Neural cell (in vitro differentiated cells): Measurements from ENCODE around the gene SNX14. TPM values are rescaled to one million over a fixed set of nuclear protein-coding genes. Genes with fewer than 3 reads are reported as not detected.

Experiments
- H2AFZ ChIP-seq: fragments of 200-600, 300-800 bp; sonication (generic), shearing (Covaris generic); 2 replicates; pipeline ENCODE4 v1.6.0; 2014; ENCODE audit warnings: low read depth, mild to moderate bottlenecking, antibody characterized with exemption, low read length, moderate library complexity
- H3F3A ChIP-seq: fragments of 200-600 bp; shearing (Covaris generic); 2 replicates; pipeline ENCODE4 v1.6.1; 2016; ENCODE audit warnings: mild to moderate bottlenecking, moderate library complexity, mixed read lengths, antibody characterized with exemption, low read length; ENCODE audit not compliant: insufficient read depth, poor library complexity, severe bottlenecking
- H3K27ac ChIP-seq: fragments of 200-600, 300-800 bp; sonication (generic), shearing (Covaris generic); 2 replicates; pipeline ENCODE4 v1.5.1; 2014; ENCODE audit warnings: mild to moderate bottlenecking, low read length, moderate library complexity
- H3K27me3 ChIP-seq: fragments of 300-800, 200-600 bp; sonication (generic), shearing (Covaris generic); 2 replicates; pipeline ENCODE4 v1.6.0; 2014; ENCODE audit warnings: mild to moderate bottlenecking, low read depth, low read length, moderate library complexity; ENCODE audit not compliant: insufficient read depth
- H3K36me3 ChIP-seq: fragments of 300-800, 200-600 bp; sonication (generic), shearing (Covaris generic); 2 replicates; pipeline ENCODE4 v1.5.1; 2014; ENCODE audit warnings: mild to moderate bottlenecking, antibody characterized with exemption, low read length, moderate library complexity; ENCODE audit not compliant: insufficient read depth
- H3K4me2 ChIP-seq: fragments of 300-800, 200-600 bp; sonication (generic), shearing (Covaris generic); 2 replicates; pipeline ENCODE4 v1.6.0; 2014; ENCODE audit warnings: mild to moderate bottlenecking, low read length
- H3K4me3 ChIP-seq: fragments of 300-800, 200-600 bp; sonication (generic), shearing (Covaris generic); 2 replicates; pipeline ENCODE4 v1.5.1; 2014; ENCODE audit warnings: mild to moderate bottlenecking, low read length, moderate library complexity
- H3K79me2 ChIP-seq: fragments of 200-600 bp; shearing (Covaris generic); replicated peaks from 2 replicates; pipeline ENCODE4 v1.6.0; 2014; ENCODE audit warnings: mild to moderate bottlenecking, low read length, moderate library complexity; ENCODE audit not compliant: insufficient read depth
- H3K9ac ChIP-seq: fragments of 300-800, 200-600 bp; sonication (generic), shearing (Covaris generic); 2 replicates; pipeline ENCODE4 v1.6.1; 2016; ENCODE audit warnings: mild to moderate bottlenecking, low read length, mixed read lengths
- H3K9me2 ChIP-seq: fragments of 200-600 bp; shearing (Covaris generic); 2 replicates; pipeline ENCODE4 v1.6.1; 2016; ENCODE audit warnings: mild to moderate bottlenecking, low read length, mixed read lengths; ENCODE audit not compliant: insufficient read depth
- H3K9me3 ChIP-seq: fragments of 200-600, 300-800 bp; sonication (generic), shearing (Covaris generic); 2 replicates; pipeline ENCODE4 v1.6.1; 2016; ENCODE audit warnings: mild to moderate bottlenecking, mixed run types, low read length, moderate library complexity, mixed read lengths
- H4K20me1 ChIP-seq: fragments of 200-600 bp; shearing (Covaris generic); 2 replicates; pipeline ENCODE4 v1.6.1; 2016; ENCODE audit warnings: mild to moderate bottlenecking, mixed run types; ENCODE audit not compliant: insufficient read depth
- EP300 ChIP-seq: fragments of 450-650 bp; conservative IDR thresholded peaks from 2 replicates; pipeline ENCODE4 v1.6.1; 2014; ENCODE audit warnings: antibody characterized with exemption, mild to moderate bottlenecking, moderate library complexity; ENCODE audit not compliant: poor library complexity, severe bottlenecking
- EZH2 ChIP-seq: fragments of 200-600, 300-800 bp; shearing (Covaris generic), sonication (generic); IDR thresholded peaks from 2 replicates; pipeline ENCODE4 v1.6.1; 2014; ENCODE audit warnings: antibody characterized with exemption, low read length, borderline replicate concordance, mild to moderate bottlenecking; ENCODE audit not compliant: insufficient read depth, poor library complexity, severe bottlenecking
- MXI1 ChIP-seq: fragments of 450-650 bp; conservative IDR thresholded peaks from 2 replicates; pipeline ENCODE4 v1.6.1; 2014; ENCODE audit warnings: antibody characterized with exemption, mild to moderate bottlenecking; ENCODE audit not compliant: poor library complexity, severe bottlenecking
- POLR2AphosphoS5 ChIP-seq: IDR thresholded peaks from 2 replicates; pipeline ENCODE4 v1.6.1; 2012
- RAD21 ChIP-seq: fragments of 450-650 bp; conservative IDR thresholded peaks from 2 replicates; pipeline ENCODE4 v1.6.1; 2014; ENCODE audit warnings: antibody characterized with exemption, mild to moderate bottlenecking, moderate library complexity
- SMC3 ChIP-seq: fragments of 450-650 bp; conservative IDR thresholded peaks from 2 replicates; pipeline ENCODE4 v1.6.1; 2014; ENCODE audit warnings: antibody characterized with exemption, mild to moderate bottlenecking, moderate library complexity; ENCODE audit not compliant: poor library complexity
- TAF1 ChIP-seq: IDR thresholded peaks from 2 replicates; pipeline ENCODE4 v1.6.1; 2012; ENCODE audit warnings: low read depth
- polyA plus RNA-seq: library from polyadenylated mRNA; depleted of rRNA; stranded (reverse); fragments of >200 nt; gene quantifications from 2 replicates; pipeline ENCODE4 v1.2.3, GENCODE V29; 2014
- TF ChIP-seq, protein P1 (sequence below): IDR thresholded peaks from 2 replicates; pipeline ENCODE4 v1.6.1; 2012; ENCODE audit warnings: borderline replicate concordance
- TF ChIP-seq, protein P2 (sequence below): fragments of 450-650 bp; IDR thresholded peaks from 2 replicates; pipeline ENCODE4 v1.5.1; 2014; ENCODE audit warnings: antibody characterized with exemption, mild to moderate bottlenecking, moderate library complexity; ENCODE audit not compliant: poor library complexity, severe bottlenecking

The SNX14 gene
- polyA plus RNA-seq, 1 donor from 2014 or later = 112 TPM

DNA sequence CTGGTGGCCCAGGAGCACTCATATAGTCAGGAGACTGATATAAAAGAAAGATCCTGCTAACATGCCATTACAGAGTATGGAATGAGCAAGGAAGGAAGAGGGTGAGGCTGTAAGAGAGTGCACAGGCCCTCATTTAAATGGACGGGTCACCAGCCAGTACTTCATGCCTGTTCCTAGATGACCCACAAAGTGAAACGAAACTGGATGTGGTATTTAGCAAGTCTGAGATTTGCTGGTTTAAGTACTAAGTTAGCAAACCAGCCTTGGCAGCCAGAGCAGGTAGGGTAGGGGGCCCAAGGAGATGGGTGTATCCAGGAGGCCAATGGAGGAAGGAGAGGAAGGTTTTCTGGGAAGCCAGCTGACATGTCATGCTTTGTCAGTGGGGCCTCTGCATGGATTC lies 127.9 kb downstream of the SNX14 start:
- no peaks in the 10 kb centered on the region for H3K9me2 ChIP-seq
- H3K9me3 ChIP-seq = no peaks in the 10 kb centered on the region
- no peaks in the 10 kb centered on the region for H4K20me1 ChIP-seq
- no peak overlapping the region for H3K9ac ChIP-seq
- no peaks in the 10 kb centered on the region for H3K27me3 ChIP-seq
- H3K79me2 ChIP-seq = no peaks in the 10 kb centered on the region
- no peak overlapping the region for H3K4me3 ChIP-seq
- H3K4me2 ChIP-seq = no peak overlapping the region
- no peak for TF ChIP-seq RAD21
- TF ChIP-seq, protein P1, sequence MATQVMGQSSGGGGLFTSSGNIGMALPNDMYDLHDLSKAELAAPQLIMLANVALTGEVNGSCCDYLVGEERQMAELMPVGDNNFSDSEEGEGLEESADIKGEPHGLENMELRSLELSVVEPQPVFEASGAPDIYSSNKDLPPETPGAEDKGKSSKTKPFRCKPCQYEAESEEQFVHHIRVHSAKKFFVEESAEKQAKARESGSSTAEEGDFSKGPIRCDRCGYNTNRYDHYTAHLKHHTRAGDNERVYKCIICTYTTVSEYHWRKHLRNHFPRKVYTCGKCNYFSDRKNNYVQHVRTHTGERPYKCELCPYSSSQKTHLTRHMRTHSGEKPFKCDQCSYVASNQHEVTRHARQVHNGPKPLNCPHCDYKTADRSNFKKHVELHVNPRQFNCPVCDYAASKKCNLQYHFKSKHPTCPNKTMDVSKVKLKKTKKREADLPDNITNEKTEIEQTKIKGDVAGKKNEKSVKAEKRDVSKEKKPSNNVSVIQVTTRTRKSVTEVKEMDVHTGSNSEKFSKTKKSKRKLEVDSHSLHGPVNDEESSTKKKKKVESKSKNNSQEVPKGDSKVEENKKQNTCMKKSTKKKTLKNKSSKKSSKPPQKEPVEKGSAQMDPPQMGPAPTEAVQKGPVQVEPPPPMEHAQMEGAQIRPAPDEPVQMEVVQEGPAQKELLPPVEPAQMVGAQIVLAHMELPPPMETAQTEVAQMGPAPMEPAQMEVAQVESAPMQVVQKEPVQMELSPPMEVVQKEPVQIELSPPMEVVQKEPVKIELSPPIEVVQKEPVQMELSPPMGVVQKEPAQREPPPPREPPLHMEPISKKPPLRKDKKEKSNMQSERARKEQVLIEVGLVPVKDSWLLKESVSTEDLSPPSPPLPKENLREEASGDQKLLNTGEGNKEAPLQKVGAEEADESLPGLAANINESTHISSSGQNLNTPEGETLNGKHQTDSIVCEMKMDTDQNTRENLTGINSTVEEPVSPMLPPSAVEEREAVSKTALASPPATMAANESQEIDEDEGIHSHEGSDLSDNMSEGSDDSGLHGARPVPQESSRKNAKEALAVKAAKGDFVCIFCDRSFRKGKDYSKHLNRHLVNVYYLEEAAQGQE = no peak
- TF ChIP-seq POLR2AphosphoS5 = no peak
- TF ChIP-seq, protein P2, sequence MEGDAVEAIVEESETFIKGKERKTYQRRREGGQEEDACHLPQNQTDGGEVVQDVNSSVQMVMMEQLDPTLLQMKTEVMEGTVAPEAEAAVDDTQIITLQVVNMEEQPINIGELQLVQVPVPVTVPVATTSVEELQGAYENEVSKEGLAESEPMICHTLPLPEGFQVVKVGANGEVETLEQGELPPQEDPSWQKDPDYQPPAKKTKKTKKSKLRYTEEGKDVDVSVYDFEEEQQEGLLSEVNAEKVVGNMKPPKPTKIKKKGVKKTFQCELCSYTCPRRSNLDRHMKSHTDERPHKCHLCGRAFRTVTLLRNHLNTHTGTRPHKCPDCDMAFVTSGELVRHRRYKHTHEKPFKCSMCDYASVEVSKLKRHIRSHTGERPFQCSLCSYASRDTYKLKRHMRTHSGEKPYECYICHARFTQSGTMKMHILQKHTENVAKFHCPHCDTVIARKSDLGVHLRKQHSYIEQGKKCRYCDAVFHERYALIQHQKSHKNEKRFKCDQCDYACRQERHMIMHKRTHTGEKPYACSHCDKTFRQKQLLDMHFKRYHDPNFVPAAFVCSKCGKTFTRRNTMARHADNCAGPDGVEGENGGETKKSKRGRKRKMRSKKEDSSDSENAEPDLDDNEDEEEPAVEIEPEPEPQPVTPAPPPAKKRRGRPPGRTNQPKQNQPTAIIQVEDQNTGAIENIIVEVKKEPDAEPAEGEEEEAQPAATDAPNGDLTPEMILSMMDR = no peak
- no peak for TF ChIP-seq MXI1
- TF ChIP-seq EP300 = no peak
- TF ChIP-seq EZH2 = no peak
- TF ChIP-seq TAF1 = no peak
- TF ChIP-seq SMC3 = no peak
- no peak overlapping the region for H2AFZ ChIP-seq
- no peaks in the 10 kb centered on the region for H3K36me3 ChIP-seq
- no peak overlapping the region for H3K27ac ChIP-seq
- no peaks in the 10 kb centered on the region for H3F3A ChIP-seq

DNA sequence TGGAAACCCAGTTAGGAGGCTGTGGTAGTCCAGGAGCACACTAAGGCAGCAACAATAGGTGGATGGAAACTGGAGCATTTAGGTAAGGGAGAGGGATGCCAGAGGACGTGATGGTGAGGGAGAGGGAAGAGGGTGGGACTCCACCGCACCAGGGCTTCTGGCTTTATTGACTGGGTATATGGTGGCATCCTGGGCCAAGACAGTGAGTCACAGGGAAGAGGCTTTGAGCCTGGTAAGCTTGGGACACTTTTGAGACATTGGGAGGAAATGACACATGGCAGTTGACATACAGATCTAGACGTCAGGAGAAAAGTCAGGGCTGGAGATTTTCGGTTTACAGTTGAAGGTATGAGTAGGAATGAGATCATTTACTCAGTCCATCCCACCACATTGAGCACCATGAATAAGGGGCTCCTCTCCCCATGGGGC lies 128.9 kb downstream of the SNX14 start:
- Histone ChIP-seq H3K36me3 (no peaks in the 10 kb centered on the region), H3K4me2 (no peak overlapping the region), H3K9me2 (no peaks in the 10 kb centered on the region), H2AFZ (no peak overlapping the region), H3K4me3 (no peak overlapping the region), H3K79me2 (no peaks in the 10 kb centered on the region), H3K27ac (no peak overlapping the region), H3F3A (no peaks in the 10 kb centered on the region), H4K20me1 (no peaks in the 10 kb centered on the region), H3K9me3 (no peaks in the 10 kb centered on the region), H3K9ac (no peak overlapping the region), H3K27me3 (no peaks in the 10 kb centered on the region)
- no peak for TF ChIP-seq TAF1
- TF ChIP-seq, protein P1 = no peak
- no peak for TF ChIP-seq RAD21
- no peak for TF ChIP-seq SMC3
- TF ChIP-seq POLR2AphosphoS5 = no peak
- TF ChIP-seq MXI1 = no peak
- no peak for TF ChIP-seq EP300
- TF ChIP-seq, protein P2 = no peak
- TF ChIP-seq EZH2 = no peak
